ENCODE results near the gene CEP128.

Gene CEP128

GRCh38 chr14:80770114-80770908 lies 171.2 kb downstream of the CEP128 start:
- in situ Hi-C loops (cut with MboI; ENCODE audit: low sequenced_read_pairs, unreplicated experiment): no loop called here
- DNase-seq (ENCODE audit: low spot score): peak; percentile 20

DNA sequence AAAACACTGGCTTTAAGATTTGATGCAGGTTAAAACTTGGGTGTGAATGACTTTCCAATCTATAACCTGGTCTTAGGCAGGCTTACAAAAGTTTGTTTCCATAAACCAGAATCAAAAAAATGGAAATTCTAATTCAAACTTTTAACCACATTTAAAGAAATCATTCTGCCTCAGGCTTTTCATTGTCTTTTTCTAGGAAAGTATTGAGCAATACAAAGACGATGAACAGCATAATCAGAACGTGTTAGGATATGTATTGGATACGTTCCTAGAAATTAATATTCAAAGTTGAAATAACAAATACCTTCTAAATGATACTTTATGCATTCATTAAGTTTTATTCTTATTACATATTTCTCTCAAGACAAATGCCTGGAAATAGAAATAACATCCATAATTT lies 172.9 kb downstream of the CEP128 start:
- in situ Hi-C loops (cut with MboI; ENCODE audit: low sequenced_read_pairs, unreplicated experiment): no loop called here
- TF ChIP-seq, protein P1, sequence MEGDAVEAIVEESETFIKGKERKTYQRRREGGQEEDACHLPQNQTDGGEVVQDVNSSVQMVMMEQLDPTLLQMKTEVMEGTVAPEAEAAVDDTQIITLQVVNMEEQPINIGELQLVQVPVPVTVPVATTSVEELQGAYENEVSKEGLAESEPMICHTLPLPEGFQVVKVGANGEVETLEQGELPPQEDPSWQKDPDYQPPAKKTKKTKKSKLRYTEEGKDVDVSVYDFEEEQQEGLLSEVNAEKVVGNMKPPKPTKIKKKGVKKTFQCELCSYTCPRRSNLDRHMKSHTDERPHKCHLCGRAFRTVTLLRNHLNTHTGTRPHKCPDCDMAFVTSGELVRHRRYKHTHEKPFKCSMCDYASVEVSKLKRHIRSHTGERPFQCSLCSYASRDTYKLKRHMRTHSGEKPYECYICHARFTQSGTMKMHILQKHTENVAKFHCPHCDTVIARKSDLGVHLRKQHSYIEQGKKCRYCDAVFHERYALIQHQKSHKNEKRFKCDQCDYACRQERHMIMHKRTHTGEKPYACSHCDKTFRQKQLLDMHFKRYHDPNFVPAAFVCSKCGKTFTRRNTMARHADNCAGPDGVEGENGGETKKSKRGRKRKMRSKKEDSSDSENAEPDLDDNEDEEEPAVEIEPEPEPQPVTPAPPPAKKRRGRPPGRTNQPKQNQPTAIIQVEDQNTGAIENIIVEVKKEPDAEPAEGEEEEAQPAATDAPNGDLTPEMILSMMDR (IDR thresholded peaks at IDR 0.05; ENCODE audit: borderline replicate concordance, control extremely low read depth, extremely low read depth, insufficient read depth, missing control alignments): no peak
- no peak for DNase-seq (ENCODE audit: low spot score)

More at GRCh38 chr14:80770114-80770908, 171.2 kb downstream of the CEP128 start:
- TF ChIP-seq, protein P1 (IDR thresholded peaks at IDR 0.05; ENCODE audit: borderline replicate concordance, control extremely low read depth, extremely low read depth, insufficient read depth, missing control alignments): no peak

DNA sequence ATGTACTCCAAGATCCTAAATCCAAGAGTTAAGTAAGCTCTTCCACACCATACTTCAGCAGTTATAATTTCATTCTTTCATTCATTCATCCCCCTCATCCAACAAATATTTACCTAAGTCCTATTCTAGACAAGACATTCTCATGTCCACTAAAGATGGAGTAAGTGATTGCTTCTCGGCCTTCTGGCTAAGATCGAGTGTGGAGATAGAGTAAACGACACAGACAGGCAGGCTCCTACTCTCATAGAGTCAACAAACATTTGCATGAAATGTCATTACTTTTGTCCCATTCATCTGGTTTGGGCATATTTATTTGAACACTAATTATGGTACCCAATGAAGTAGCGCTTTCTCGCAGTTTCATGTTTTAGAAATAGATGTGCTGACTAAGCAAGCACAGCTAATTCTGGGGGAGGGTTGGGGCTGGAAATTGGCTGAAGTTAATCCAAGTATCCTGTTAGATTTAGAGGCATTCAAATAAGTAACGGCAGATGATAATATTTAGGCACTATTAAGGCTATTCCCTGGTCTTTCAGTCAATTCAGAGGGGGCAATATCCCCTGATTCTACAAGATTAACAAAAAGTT lies 176.5 kb downstream of the CEP128 start:
- no peak for DNase-seq (ENCODE audit: low spot score)
- in situ Hi-C loops (cut with MboI; ENCODE audit: low sequenced_read_pairs, unreplicated experiment): no loop called here
- TF ChIP-seq, protein P1 (IDR thresholded peaks at IDR 0.05; ENCODE audit: borderline replicate concordance, control extremely low read depth, extremely low read depth, insufficient read depth, missing control alignments): no peak

DNA sequence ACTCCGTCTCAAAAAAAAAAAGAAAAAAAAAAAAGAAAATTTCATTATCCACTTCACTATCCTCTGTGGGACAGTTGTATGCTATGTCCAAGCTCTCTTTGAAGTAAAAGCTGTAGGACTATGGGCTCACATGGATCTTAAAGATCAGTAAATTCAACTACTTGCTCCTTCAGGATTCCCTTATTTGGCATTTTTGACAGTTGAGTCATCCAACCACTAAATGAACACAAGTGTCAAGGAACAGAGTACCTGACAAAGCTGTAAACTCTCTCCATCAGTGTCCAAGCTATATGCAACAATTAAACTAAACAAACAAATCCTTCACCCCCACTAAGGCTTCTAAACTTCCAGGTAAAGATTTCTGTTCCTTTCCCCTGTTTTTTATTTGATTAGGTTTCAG lies 177.0 kb downstream of the CEP128 start:
- DNase-seq (ENCODE audit: low spot score): no peak
- in situ Hi-C loops (cut with MboI; ENCODE audit: low sequenced_read_pairs, unreplicated experiment): no loop called here
- TF ChIP-seq, protein P1 (IDR thresholded peaks at IDR 0.05; ENCODE audit: borderline replicate concordance, control extremely low read depth, extremely low read depth, insufficient read depth, missing control alignments): no peak

- in situ Hi-C loops (cut with MboI; ENCODE audit: low sequenced_read_pairs, unreplicated experiment): no loop called here
- TF ChIP-seq, protein P1 (IDR thresholded peaks at IDR 0.05; ENCODE audit: borderline replicate concordance, control extremely low read depth, extremely low read depth, insufficient read depth, missing control alignments): no peak
- DNase-seq (ENCODE audit: low spot score): no peak
These were observed 178.8 kb downstream of the CEP128 start for GRCh38 chr14:80762641-80763228.

DNA sequence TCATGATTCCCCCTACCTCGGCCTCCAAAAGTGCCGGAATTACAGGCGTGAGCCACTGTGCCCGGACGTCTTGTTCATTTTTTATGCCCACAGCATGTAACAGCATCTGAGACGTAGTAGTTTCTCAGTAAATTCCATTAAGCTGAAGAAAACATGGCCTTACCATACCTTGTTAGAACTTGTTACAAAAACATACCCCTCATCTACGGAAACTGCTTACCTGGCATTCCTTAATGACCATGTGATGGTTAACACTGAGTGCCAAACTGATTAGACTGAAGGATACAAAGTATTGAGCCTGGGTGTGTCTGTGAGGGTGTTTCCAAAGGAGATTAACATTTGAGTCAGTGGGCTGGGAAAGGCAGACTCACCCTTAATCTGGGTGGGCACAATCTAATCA lies 186.8 kb downstream of the CEP128 start:
- no peak for DNase-seq (ENCODE audit: low spot score)
- TF ChIP-seq, protein P1 (IDR thresholded peaks at IDR 0.05; ENCODE audit: borderline replicate concordance, control extremely low read depth, extremely low read depth, insufficient read depth, missing control alignments): no peak
- in situ Hi-C loops (cut with MboI; ENCODE audit: low sequenced_read_pairs, unreplicated experiment): no loop called here
